ENCODE measurements around the gene OVOL3. TPM values are rescaled to one million over a fixed set of nuclear protein-coding genes. Genes with fewer than 3 reads are reported as not detected.
"Not testable (repeated sequence)": the region's sequence is repeated elsewhere in the genome, so short reads cannot be mapped to it uniquely, and the experiment has no call there.

OVOL3 gene
- total RNA-seq, 1 donor from 2014 or later: not detected

DNA sequence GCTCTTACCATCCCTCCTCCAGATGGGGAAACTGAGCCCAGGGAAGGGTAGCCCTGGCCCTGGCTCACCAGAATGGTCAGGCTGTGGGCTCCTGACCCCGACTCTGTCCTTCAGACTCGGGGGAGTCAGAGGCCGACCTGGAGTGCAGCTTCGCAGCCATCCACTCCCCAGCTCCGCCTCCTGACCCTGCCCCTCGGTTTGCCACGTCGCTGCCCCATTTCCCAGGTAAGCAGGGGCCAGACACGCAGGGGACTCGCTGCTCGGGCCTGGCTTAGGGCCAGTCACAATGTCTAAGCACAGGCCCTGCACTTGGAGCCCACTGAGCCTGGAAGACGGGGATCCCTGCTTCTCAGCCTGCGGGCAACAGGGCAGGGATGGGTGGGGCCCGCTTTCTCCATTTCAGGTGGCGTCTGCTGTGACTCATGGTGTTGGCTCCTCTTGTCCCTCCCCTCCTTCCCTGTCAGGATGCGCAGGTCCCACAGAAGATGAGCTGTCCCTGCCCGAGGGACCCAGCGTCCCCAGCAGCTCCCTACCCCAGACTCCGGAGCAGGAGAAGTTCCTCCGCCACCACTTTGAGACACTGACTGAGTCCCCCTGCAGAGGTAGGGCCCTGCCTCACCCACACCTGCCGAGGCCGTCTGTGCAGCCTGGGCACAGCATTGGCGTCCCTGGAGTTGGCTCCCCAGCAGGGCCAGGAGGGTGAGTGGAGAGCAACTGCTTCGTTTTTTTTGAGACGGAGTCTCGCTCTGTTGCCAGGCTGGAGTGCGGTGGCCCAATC, 9.2 kb upstream of the OVOL3 start:
- DNase-seq: no peak

DNA sequence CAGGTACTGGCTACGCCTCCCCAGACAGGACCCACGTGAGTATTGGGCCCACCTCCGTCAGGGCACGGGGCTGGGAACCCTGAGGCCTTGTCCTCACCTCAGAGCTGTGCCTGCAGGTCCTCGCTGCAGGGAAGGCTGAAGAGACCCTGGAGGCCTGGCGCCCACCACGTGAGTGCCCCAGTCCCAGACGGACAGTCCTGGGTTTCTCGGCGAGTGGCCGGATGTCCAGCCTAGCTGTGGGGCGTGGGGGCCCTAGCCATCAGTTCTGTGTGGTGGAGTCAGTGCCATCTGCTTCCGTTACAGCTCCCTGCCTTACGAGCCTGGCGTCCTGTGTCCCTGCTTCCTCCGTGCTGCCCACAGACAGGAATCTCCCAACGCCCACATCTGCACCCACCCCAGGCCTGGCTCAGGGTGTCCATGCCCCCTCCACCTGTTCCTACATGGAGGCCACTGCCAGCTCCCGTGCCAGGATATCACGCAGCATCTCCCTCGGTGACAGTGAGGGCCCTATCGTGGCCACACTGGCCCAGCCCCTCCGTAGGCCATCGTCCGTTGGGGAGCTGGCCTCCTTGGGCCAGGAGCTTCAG, 7.8 kb upstream of the OVOL3 start:
- DNase-seq: no peak

DNA sequence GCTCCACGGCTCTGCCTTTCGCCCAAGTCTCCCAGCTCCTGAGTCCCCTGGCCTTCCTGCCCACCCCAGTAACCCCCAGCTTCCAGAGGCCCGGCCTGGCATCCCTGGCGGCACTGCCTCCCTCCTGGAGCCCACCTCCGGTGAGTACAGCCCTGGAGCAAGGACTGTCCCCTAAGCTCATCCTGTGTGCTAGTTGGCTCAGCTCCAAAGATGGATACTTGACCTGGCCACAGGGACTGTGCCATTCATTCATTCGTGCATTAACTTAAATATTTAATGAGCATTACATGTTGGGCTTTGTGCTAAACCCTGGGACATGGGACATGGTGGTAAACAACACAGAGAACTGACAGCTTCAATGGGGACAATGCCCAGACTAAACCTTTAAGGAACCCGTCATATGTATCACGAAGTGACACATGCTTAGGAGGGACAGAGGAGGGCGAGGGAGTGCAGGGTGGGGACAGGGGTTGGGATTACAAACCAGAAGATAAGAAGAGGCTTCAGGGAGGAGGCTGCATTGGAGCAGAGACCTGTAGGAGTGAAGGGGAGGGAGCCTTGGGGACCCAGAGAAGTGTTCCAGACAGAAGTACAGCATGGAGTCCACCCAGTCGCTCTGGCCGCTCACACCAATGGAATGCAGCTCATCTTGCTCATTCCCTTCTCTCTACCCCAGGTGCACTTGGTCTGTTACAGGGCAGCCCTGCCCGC, 6.9 kb upstream of the OVOL3 start:
- no peak for DNase-seq

DNA sequence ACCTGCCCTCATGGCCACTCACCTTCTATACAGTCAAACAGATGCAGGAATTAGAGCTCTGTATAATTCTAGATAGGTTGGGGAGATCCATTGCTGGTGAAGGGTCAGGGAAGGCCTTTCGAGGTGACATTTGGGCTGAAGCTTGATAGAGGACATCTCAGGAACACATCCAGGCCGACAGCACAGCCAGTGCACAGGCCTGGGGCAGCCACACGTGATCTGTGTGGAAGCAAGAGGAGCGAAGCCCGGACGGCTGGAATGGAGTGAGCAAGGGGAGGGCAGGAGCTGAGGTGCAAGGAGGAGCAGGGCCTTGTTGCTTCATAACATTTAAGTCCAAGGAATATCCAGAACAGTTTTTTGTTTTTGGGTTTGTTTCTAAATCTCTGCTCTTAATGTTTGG, 4.5 kb upstream of the OVOL3 start:
- no peak for DNase-seq

DNA sequence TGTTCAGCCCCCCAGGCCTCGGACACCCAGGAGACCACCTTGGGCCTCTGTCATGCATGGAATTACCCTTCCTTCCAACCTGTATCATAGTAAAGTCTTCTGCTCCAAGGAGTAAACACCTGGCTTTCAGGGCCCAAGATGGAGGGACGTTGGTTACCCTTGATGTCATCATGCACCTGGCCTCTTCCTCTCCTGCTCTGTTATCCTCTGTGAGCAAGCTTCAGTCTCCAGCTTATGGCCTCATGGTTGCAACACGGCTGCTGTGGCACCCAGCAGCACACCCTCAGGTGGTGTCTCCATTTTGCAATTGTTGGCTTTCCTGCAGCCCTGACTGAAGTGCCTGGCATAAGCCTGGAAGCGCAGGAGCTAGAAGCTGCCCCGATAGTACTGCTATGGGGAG, 4.0 kb upstream of the OVOL3 start:
- DNase-seq: no peak

DNA sequence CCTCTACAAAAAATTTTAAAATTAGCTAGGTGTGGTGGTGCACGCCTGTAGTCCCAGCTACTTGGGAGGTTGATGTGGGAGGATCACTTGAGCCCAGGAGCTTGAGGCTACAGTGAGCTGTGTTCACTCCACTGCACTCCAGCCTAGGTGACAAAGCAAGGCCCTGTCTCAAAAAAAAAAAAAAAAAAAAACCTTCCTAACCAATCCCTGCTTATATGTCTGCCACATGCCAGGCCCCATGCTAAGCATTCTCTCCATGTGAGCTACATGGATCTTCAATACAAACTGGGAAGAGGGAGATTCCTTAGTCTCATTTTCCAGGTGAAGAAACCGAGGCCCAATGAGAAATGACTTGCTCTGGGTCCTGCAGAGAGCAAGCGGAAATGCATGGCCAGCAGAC, 2.3 kb upstream of the OVOL3 start:
- DNase-seq: no peak

DNA sequence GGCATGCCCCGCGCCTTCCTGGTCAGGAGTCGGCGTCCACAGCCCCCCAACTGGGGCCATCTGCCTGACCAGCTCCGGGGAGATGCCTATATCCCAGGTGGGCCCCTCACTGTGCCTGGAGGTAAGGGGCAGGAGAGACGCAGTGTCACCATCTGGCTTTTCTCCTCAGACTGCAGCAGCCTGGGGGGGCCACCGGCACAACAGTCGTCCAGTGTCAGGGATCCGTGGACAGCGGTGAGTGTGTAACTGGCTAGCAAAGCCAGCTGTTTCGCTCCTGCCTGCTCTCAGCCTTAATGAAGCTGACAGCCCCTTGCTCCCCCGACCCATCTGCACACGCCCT, 227 bp downstream of the OVOL3 start:
- no peak for DNase-seq

DNA sequence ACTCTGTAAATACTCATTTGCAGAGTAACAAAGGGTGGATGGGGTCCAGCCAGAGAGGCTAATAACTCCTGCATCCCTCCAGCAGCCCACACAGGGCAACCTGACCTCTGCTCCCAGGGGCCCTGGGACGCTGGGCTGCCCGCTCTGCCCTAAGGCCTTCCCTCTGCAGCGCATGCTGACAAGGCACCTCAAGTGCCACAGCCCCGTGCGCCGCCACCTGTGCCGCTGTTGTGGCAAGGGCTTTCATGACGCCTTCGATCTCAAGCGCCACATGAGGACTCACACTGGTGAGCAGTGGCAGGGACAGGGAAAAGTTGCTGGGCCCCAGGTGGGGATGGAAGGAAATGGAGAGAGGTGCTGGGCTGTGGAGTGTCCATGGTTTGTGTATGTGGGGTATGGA, 1.7 kb downstream of the OVOL3 start:
- DNase-seq: no peak

DNA sequence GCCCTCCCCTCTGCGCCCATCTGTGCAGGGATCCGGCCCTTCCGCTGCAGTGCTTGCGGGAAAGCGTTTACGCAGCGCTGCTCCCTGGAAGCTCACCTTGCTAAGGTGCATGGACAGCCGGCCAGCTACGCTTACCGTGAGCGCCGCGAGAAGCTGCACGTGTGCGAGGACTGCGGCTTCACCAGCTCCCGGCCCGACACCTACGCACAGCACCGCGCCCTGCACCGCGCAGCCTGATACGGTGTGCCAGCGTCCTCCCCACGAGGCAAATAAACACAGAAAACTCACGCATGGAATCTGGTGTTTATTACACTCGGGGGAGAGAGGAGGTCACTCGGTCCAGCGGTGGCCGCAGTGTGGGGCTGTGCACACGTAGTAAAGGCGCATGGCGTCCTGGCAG, 2.5 kb downstream of the OVOL3 start:
- no peak for DNase-seq

DNA sequence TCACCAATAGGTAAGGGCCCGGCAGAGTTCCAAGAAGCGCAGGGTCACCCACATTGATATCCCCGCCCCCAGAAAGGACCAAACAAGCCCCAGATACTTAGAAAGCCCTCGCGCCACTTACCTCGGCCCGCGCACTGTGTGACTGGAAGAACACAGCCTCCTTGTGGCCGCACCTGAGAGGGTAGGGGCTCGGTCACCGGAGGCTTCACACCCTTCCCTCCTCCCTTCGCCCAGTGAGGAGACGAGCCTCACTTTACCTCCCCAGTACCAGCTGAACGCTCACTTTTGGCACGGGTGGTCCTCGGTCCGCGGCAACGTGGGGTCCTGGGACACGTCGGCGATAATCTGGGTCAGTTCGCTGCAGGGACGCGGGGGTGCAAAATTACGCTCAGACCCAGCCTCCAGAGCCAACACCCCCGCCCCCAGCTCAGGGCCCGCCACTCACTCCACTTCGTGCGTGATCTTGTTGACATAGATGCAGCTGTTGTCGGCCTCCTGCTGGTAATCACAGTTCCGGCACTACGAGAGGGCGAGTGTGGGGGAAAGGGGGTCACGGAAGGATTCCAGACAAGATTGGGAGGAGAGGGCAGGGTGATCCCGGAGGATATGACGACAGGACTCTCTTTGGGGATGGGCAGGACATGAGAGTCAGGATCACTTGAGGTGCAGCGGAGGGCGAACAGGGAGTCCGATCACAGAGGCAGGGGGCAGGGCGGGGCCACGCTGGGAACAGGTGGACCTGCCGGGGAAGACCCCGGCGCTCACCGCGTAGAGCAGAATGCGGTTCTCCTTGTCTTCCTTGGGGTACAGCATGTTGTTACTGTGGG, 3.2 kb downstream of the OVOL3 start:
- DNase-seq: peak; percentile 41

DNA sequence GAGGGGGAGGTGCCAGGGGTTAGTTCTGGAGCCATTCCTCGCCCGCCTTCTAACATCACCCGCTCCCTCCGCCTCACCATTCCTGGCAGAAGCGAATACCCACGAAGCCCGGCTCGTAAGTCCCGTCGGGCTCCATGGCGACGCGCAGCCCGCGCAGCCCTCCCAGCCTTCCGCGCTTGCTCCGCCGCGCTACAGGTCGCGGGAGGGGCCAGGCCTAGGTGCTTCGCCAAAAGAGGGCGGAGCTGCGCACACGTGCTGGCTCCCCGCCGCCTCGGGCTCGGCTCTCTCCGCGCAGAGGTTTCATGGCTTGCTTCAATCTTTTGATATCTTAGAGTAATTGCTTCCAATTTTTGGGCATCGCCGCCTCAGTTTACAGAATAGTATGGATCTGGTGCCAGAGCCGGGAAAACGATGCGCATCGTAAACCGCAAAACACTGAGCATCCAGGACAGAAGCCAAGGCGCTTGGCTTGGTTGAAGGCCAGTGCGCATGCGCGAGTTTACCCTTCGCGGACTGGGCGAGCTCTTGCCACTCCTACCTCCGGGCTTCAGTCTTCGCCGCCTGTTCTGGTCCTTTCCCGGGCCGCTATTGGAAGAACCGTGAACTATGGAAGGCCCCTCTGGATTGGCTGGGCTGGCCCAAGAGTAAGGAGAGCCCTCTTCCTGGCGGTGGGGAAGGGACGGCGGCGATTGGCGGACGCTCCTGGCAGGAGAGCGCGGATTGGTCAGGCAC, 3.9 kb downstream of the OVOL3 start, which contains the start of gene POLR2I:
Gene POLR2I (minus strand): TSS at position 155 of the 732 bp plus-strand sequence. CDS start 19 bp downstream, at position 136.
- peak; percentile 100 for DNase-seq

DNA sequence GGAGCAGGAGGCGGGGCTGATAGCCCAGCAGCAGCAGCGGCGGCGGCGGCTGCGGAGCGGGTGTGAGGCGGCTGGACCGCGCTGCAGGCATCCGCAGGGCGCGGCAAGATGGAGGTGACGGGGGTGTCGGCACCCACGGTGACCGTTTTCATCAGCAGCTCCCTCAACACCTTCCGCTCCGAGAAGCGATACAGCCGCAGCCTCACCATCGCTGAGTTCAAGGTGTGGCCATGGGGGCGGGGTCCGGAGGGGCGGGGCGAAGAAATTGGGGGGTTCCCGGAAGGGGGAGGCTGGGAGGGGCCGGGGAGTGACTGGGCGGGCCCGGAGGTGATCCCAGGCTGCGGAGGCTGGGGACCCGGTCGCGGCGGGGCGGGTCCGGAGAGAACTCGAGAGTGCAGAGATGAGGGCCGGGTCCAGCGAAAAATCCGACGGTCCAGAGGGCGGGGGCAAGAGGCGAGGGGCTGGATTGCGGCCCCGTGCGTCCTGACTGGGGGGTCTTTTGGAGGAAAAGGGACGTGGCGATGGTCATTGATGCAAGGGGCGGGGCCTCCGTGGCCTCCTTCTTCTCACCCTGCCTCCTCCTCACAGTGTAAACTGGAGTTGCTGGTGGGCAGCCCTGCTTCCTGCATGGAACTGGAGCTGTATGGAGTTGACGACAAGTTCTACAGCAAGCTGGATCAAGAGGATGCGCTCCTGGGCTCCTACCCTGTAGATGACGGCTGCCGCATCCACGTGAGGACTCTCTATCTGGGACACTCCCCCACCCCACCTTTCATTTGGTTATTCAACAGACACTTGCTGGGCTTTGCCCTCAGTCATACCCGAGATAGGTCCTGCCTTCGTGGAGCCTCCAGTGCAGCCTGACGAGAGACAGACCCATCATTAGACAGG, 4.8 kb downstream of the OVOL3 start, which contains the start of gene TBCB:
Gene TBCB (plus strand): TSS at position 16 of the 891 bp plus-strand sequence. CDS start 93 bp downstream, at position 109.
- DNase-seq: peak; percentile 37

DNA sequence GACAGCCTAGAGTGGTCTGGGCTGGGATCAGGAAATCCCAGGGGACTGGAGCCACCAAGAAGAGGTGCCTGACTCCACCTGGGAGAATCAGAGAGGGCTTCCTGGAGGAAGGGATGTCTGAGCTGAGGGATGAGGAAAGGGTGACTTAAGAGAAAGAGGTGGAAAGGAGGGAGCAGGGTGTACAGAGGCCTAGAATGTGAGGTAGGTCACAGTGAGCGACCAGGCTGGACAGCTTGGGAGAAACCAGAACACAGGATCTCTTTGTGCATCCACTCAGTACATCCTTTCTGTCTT, 5.3 kb downstream of the OVOL3 start:
- DNase-seq: no peak

DNA sequence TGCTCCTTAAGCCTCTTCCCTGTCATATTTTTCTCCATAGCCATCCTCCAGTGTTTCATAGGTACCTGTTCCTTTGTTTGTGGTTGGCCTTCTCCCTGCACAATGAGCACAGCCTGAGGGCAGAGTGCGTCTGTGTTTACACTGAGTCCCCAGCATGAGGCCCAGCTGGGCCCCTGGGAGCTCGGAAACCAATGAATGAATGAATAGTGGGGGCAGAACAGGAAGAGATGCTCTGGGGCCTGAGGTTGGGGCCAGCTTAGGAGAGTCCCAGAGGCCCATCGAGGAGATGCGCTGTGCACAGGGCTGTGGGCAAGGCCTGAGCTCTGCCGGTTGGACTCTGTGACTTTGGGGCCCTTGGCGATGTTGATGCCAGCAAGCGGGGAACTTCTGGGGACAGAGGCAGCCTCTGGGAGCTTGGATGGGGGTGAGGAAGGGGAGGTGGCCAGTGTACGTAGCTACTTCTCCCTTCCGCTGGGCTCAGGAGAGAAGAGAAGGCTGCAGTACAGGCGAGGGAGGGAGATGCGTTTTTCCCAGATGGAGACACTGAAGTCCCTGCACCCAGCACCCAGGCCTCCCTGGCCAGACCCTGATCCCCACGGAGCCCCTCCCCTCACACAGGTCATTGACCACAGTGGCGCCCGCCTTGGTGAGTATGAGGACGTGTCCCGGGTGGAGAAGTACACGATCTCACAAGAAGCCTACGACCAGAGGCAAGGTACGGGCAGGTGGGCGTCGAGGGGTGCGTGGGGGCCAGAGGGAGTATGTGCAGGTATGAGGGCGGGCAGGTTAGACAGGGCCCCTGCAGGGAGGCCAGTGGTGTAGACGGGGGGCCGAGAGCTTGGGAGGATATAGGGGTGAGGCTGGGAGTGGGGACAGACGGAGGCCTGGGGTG, 9.4 kb downstream of the OVOL3 start:
- no peak for DNase-seq

DNA sequence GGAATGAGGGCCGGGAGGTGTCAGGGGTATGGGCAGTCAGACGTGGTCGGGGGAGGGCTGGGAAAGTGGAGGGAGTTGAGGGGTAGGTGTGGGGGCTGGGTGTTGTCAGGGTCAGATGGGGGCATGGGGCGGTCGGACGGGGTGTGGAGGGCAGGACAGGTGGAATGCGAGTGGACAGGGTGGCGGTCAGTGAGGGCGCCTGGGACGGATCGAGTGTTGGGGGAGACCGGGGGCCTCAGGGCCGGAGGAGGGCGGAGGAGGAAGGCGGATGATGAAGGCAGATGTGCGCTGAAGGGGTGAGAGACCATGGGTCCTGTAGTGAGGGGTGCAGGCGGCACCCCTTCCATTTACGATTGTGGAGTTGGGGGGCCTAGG, 10.0 kb downstream of the OVOL3 start:
- no peak for DNase-seq

DNA sequence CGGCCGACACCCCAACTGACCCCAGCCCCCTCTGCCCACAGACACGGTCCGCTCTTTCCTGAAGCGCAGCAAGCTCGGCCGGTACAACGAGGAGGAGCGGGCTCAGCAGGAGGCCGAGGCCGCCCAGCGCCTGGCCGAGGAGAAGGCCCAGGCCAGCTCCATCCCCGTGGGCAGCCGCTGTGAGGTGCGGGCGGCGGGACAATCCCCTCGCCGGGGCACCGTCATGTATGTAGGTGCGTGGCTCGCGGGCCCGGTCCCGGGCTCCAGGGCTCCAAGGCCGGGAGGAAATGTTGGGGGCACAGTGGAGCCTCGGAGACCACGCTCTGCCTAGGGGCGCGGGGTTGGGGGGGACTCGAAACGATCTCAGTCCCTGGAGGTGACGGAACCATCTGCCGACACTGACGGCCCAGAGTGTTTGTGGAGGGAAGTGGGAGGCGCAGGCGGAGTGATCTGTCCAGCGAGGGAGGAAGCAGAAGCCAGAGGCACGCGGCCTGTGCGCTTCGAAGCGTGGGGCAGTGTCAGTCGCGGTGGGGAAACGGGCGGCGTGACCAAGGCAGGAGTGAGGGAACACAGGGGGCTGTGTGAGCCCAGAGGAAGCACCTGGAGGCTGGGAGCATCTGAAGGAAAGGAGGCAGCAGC, 10.7 kb downstream of the OVOL3 start:
- no peak for DNase-seq

DNA sequence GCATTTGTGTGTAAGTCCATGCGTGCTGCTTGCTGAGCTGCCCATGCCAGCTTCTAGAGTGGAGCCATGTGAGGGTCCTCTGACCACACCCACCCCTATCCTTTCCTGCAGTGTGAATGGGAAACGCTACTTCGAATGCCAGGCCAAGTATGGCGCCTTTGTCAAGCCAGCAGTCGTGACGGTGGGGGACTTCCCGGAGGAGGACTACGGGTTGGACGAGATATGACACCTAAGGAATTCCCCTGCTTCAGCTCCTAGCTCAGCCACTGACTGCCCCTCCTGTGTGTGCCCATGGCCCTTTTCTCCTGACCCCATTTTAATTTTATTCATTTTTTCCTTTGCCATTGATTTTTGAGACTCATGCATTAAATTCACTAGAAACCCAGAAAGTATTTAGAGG, 14.6 kb downstream of the OVOL3 start:
- DNase-seq: no peak

DNA sequence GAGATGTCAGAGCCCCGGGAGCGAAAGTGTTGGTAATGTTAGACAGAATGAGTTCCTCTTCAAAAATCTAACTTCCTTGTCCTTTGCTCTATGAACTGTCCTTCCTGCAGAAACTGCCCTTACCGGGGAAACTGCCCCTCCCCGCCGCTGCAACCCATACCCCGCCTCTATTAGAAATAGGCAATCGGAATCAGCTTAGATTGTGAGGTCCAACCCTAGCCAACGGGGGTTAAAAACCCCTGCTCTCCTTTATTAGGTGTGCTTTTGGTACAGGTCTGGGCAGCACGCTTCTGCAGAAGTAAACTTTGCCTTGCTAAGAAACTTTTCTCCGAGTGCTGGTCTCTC, 17.4 kb downstream of the OVOL3 start:
- no peak for DNase-seq

DNA sequence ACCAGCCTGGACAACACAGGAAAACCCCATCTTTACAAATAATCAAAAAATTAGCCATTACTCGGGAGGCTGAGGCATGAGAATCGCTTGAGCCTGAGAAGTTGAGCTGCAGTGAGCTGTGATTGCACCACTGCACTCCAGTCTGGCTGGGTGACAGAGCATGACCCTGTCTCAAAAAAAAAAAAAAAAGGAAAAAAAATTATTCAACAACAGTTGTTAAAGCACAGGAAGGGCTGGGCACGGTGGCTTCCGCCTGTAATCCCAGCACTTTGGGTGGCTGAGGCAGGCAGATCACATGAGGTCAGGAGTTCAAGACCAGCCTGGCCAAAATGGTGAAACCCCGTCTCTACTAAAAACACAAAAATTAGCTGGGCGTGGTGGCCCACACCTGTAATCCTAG, 20.3 kb downstream of the OVOL3 start:
- not testable (repeated sequence) for DNase-seq

DNA sequence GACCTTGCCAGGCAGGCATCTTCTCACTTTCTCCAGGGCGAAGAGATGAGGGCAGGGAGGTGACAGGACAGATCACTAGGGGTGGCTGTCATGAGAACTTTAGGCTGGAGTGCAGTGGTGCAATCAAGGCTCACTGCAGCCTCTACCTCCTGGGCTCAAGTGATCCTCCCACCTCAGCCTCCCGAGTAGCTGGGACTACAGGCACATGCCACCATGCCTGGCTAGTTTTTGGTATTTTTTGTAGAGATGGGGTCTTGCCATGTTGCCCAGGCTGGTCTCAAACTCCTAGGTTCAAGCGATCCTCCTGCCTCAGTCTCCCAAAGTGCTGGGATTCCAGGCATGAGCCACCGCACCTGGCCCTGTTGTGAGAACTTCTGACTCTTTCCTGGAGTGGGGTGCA, 23.9 kb downstream of the OVOL3 start:
- not testable (repeated sequence) for DNase-seq

All from dermis blood vessel endothelial cell (primary cell).